SK-MEL-5 (cell line): ENCODE data around the gene TSPY10. TPM values are rescaled to one million over a fixed set of nuclear protein-coding genes. Genes with fewer than 3 reads are reported as not detected.
"Not testable (repeated sequence)": the region's sequence is repeated elsewhere in the genome, so short reads cannot be mapped to it uniquely, and the experiment has no call there.

ENCODE experiments used
- DNase-seq: peaks from one replicate; pipeline ENCODE4 v3.0.0-alpha.2; 2016; ENCODE audit warnings: low read depth, low spot score
- in situ Hi-C: cut with HindIII; loops from 2 replicates; pipeline ENCODE4 v1.10.0; 2016; ENCODE audit warnings: low sequenced_read_pairs, high pct_unique_total_duplicates, low pct_unique_long_range_greater_than_20kb
- polyA plus RNA-seq, 2 experiments: library from polyadenylated mRNA; depleted of rRNA; stranded (reverse); fragments of >200 nt; gene quantifications; 2 replicates each; pipeline ENCODE4 v1.2.3, GENCODE V29; 2015
- total RNA-seq: library from RNA; depleted of rRNA; stranded (reverse); fragments of >200 nt; shearing (Covaris generic); gene quantifications from 2 replicates; pipeline ENCODE4 v1.2.3, GENCODE V29; 2014; rRNA removed

Gene TSPY10, protein sequence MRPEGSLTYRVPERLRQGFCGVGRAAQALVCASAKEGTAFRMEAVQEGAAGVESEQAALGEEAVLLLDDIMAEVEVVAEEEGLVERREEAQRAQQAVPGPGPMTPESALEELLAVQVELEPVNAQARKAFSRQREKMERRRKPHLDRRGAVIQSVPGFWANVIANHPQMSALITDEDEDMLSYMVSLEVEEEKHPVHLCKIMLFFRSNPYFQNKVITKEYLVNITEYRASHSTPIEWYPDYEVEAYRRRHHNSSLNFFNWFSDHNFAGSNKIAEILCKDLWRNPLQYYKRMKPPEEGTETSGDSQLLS
- total RNA-seq, result not detected in 2 replicates
- not detected in 2 replicates for polyA plus RNA-seq (2015; cell fraction: cytosol; rRNA removed)
- not detected in 2 replicates for polyA plus RNA-seq (2015; cell fraction: nucleus; rRNA removed)

DNA sequence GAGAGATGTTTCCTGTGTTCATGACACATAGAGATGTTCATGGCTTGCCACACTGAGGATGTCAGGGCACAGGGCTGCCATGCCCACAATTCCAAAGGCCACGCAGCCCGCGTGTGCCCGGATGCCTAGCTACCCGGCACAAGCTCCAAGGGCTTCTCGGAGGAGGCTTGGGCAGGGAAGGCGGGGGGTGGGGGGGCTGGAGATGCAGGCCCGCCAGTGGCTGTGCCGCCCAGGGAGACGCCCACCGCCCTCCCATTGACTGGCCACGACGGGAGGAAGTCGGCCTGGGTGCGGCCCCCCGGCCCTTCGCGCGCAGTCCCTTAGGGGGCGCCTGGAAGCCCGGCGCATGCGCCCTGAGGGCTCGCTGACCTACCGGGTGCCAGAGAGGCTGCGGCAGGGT, at the start of gene TSPY10:
Gene TSPY10, plus strand, starts transcription at position 301 of the 400 bp plus-strand sequence. Its CDS starts 46 bp downstream, at position 347.
- DNase-seq, in situ Hi-C loops: not testable (repeated sequence)

DNA sequence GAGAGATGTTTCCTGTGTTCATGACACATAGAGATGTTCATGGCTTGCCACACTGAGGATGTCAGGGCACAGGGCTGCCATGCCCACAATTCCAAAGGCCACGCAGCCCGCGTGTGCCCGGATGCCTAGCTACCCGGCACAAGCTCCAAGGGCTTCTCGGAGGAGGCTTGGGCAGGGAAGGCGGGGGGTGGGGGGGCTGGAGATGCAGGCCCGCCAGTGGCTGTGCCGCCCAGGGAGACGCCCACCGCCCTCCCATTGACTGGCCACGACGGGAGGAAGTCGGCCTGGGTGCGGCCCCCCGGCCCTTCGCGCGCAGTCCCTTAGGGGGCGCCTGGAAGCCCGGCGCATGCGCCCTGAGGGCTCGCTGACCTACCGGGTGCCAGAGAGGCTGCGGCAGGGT, 40.7 kb upstream of the TSPY10 start, which contains the start of gene TSPY9:
Gene TSPY9, plus strand, starts transcription at position 301 of the 400 bp plus-strand sequence. Its CDS starts 46 bp downstream, at position 347.
- in situ Hi-C loops, DNase-seq: not testable (repeated sequence)

DNA sequence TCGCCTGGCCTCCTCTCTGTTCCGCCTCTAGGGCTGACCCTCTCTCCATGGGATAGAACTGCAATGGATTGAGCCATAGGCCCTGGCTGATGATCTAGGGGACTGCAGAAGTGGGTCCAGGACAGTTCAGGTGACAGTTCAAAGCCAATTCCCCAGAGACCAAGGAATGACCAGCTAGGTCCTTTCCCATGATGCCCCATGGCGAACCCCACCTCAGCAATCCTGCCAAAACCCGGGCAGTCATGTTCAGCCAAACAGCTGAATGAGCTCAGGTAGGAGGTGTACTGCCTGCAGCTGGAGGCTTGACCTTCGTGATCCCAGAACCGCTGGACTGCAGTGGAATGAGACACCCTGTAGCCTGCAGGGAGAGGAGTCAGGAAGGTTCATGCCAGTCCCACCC, 23.3 kb upstream of the TSPY10 start:
- DNase-seq, in situ Hi-C loops: not testable (repeated sequence)

DNA sequence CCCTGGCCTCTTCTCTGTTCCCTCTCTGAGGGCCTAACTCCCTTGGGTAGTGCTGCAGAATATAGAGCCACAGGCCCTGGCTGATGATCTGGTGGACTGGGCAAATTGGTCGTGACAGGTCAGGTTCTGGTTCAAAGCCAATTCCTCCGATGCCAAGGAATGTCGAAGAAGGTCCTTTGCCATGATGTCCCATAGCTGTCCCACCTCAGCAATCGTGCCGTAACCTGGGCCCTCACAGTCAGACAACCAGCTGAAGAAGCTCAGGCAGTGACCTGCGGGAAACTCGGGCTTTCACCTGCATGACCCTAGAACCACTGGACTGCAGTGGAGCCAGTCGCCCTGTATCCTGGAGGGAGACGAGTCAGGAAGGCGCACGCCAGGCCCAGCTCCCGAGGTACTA, 11.4 kb upstream of the TSPY10 start:
- DNase-seq, in situ Hi-C loops: not testable (repeated sequence)

Other genes with a start within 250 kb of the TSPY10 start
- gene TSPY4, start 190.4 kb upstream of the TSPY10 start, total RNA-seq, result not detected in 2 replicates
- gene TSPY8, start 170.1 kb upstream of the TSPY10 start, total RNA-seq, result not detected in 2 replicates
- gene TSPY3, start 129.5 kb upstream of the TSPY10 start, total RNA-seq, result not detected in 2 replicates
- not detected in 2 replicates for gene TSPY1, start 60.9 kb upstream of the TSPY10 start, total RNA-seq
- gene TSPY9, start 40.6 kb upstream of the TSPY10 start, total RNA-seq, result not detected in 2 replicates